SKM-1 treated with dmso at 0.1 percent for 144 hours (cell line): ENCODE results near the gene KLHL22.
"Not testable (repeated sequence)": the region's sequence is repeated elsewhere in the genome, so short reads cannot be mapped to it uniquely, and the experiment has no call there.

Experiments
- DNase-seq: peaks from one replicate; lab custom pipeline; 2025; ENCODE audit not compliant: unreplicated experiment; lab: John Stamatoyannopoulos, UW

Gene KLHL22

DNA sequence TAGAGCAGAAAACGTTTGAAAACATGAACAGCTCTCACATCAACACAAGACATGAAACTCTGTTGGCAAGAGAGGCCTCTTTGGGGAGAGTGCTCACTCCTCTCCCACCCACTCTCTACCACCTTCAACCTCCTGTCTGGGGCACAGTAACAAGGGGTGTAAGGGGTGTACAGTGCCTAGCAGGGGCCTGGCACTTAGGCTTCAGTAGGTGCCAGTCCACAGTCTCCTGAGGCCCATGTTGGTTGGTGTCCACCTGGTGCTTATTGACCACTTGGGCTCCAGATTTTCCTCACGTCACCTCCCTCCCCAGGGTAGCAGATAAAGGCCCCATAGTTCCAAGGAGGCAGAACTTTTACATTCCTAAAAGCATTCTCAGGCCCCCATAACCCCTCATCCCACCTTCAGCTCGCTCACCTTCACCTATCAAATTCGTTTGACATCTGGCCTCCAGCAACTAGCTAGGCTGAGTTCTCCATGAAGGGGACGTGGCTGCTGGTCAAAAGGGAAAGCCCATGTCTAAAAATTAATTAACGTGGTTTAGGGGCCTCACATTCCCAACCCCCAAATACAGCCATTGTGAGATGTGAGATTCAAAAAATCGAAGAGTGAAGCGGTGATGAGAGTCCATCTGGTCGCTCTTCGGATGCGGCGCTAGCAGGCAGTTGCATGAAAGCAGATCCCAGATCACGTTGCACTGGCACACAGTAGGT, 11.1 kb upstream of the KLHL22 start:
- no peak for DNase-seq

DNA sequence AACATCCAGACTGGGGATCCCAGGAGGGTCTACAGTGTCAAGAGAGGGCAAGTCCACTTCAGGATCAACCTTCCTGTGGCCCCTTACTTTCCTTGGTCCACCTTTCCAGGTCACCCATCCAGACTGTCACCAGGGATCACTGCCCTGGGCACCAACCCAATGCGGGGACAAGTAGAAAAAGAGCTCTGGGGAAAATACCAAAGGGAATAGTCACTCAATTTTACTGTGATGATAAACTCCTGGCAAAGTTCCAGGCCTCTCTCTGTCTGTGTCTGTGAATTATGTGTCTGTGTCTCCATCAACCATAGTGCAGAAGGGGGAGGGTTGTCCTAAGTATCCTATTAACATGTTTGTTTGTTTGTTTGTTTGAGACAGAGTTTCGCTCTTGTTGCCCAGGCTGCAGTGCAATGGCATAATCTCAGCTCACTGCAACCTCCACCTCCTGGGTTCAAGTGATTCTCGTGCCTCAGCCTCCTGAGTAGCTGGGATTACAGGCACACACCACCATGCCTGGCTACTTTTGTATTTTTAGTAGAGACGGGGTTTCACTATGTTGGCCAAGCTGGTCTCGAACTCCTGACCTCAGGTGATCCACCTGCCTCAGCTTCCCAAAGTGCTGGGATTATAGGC, 8.8 kb upstream of the KLHL22 start:
- not testable (repeated sequence) for DNase-seq

DNA sequence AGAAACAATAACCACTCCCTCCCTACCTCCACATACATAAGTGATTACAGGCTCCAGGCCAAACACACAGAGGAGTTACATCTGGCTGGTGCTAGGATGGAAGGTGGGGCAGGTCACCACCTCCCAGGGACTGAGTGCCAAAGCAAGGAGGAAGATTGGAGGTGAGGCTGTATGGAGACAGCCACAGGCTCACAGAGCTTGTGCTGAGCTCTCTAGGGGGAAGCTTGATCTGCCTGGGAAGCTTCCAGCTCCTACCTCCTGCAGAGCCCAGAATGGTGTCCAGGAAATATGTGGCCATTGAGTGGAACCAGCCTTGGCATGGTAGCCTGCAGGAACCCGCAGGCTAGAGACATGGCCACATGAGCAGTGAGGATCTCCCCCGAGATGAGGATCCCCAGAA, 8.2 kb upstream of the KLHL22 start:
- no peak for DNase-seq

DNA sequence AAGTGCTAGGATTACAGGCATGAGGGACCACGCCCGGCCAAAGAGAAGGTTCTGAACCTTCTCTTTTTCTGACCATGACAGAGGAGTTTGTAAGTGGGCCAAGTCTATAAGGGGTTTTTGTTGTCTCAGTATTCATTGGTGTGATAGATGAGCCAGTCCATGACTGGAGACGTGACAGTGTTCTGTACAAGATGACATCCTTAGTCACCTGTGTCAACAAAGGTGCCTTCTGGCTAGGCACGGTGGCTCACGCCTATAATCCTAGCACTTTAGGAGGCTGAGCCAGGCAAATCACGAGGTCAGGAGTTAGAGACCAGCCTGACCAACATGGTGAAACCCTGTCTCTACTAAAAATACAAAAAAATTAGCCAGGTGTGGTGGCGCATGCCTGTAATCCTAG, 4.2 kb upstream of the KLHL22 start:
- DNase-seq = no peak

DNA sequence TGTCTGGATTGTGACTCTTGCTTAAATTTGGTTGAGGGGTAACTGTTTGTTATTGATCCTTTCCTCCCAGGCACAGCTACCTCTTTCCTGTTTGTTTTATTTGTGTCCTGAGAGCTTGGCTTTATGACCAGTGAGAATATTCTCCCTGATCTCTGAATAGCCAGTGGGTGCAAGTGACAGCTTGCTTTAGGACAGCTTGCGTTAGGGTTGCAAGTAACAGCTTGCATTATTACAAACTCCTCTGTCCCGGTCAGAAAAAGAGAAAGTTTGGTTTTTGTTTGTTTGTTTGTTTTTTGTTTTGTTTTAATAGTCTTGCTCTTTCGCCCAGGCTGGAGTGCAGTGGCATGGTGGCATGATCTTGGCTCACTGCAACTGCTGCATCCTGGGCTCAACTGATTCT, 3.3 kb upstream of the KLHL22 start:
- DNase-seq = no peak

DNA sequence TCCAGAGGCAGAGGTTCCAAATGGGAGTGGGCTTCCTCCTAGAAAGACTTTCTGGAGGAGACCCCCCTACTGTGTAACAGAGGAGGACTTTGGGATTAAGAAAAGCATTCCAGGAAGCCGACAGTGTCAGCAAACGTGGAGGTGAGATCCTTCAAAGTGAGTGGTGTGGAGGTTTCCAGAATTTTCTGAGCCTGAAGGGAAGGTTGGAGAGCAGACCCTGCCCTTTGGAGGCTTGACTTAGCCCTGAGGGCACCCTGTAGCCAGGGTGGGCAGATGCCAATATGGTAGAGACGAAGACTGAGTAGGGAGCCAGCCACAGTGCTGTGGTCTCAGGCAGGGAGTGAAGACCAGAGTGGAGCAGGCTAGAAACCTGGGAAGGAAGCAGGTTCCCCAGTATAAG, 1.8 kb upstream of the KLHL22 start:
- DNase-seq = no peak

DNA sequence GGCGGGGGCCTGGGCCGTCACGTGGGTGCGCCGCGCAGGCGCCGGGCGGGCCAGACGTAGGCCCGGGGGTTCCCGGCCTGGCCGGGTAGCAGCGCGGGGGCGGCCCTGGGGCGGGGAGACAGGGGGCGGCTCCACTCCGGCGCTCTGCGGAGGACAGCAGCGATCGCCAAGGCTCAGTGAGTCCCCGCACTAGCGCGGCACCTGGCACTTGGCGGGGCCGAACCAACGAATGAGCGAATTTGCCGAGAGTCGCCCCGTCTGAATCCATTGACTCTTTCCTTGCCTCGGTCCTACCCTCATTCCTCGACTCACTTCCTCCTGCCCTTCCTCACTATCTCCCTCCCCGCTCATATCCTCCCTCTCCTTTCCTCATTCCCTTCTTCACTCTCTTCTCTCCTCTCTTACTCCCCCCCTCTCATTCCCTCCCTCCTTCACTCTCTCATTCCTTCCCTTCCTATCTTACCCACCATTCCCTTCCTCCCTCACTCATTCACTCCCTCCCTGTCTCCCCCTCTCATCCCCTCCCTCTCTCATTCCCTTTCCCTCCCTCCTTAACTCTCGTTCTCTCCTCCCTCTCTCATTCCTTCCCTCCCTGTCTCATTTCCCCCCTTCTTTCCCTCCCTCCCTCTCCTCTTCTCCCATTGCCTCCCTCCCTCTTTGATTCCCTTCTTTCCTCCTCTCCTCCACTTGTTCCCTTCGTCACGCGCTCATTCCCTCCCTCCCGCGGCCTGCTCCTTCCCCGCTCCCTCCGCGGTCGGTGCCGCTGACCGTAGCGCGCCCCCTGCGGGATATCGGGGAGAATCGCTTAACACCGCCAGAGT, 476 bp upstream of the KLHL22 start:
- peak; percentile 100 for DNase-seq

DNA sequence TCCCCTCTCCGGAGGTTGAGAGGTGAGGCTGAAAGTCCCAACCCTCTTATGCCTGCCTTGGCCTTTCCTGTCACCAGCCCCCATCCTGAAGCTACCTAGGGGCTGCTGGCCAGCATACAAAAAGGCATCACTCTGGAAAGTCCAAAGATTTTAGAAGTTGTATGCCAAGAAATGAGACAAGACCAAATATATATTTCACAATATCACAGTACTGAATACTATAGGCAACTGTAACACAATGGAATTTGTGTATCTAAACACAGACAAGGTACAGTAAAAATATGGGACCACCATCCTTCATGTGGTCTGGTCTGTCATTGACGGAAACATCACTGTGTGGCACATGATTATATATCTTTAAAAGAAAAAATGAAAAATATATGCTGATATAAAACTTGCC, 4.2 kb downstream of the KLHL22 start:
- DNase-seq = no peak

DNA sequence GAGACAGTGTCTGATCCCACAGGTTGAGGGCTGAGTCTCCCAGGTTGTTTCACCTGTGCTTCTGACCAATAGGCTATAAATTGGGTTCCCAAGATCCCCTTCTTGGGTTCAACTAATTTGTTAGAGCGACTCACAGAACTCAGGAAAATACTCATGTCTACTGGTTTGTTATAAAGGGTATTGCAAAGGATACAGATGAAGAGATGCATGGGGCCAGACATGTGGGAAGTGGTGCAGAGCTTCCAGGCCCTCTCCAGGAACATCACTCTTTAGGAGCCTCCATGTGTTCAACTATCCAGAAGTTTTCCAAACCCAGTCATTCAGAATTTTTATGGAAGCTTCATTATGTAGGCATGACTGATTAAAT, 4.7 kb downstream of the KLHL22 start:
- DNase-seq = no peak

DNA sequence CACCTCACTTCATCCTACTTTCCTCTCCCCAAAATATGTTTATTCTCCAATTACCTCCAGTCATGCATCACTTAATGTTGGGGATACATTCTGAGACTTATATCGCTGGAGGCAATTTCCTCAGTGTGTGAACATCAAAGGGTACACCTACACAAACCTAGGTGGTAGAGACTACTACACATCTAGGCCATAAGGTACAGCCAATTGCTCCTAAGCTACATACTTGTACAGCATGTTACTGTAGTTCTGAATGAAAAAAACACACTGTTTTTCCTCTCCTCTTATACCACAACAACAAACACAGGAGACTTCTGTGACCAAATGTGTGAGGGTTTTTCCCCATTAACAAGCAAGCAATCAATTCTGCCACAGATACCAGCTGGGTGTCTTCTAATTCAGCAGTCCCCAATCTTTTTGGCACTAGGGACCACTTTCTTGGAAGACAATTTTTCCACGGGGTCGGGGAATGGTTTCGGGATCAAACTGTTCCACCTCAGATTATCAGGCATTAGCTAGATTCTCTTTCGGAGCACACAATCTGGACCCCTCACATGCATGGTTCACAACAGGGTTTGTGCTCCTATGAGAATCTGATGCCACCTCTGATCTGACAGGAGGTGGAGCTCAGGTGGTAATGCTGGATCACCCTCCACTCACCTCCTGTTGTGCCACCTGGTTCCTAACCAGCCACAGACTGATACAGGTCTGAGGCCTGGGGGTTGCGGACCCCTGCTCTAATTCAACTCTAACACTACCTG, 5.2 kb downstream of the KLHL22 start:
- DNase-seq = no peak

DNA sequence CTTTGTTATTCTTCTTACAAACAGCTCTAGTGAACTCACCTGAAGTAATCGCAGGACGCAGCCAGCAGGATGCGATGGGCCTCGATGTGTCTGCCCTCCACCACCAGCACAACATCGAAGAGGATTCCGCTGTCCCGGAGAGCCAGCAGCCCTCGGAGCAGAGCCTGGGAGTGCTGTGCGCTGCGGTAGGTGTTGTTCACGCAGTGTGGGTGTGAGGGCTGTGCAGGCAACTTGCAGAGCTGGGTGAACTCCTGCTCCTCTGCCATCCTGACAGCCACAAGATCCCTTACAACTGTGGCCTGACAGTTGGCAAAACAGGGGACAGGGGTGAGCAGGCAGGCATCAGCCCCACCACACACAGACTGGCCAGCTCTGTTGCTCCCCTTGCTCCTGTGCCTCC, 6.6 kb downstream of the KLHL22 start:
- no peak for DNase-seq

DNA sequence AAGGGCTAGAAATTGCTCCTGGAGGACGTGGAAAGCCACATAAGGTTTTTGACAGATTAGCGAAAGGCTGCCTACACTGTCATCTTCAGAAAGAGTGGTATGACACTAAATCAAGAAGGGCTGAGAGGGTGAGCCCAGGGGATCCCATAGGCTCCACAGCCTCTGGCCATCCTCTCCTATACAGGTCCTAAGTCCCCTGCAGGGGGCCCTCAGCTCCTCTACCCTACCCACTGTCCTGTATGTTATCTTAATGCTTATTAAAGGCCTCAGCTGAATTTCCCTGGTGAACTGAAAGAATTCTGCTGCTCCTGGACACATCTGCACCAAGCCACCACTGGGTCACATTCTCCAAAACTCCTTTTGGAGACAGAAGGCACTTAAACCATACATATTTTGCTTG, 7.9 kb downstream of the KLHL22 start:
- no peak for DNase-seq

DNA sequence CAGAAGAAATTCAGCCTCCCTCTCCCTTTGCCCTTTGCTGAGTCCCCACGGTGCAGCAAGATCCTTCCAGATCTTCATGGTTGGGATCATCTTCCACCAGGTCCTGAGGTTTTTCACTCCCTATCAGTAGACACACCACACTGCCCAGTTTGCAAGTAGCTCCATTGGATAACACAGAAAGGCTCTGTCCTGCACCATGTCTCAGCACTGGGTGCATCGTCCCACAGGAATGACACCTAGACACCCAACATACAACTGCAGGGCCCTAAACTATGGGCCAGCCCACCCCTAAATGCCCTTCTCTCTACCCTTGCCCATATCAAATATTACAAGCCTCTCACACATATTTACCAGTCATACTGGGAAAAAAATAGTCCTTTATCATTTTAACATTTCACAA, 9.4 kb downstream of the KLHL22 start:
- no peak for DNase-seq

DNA sequence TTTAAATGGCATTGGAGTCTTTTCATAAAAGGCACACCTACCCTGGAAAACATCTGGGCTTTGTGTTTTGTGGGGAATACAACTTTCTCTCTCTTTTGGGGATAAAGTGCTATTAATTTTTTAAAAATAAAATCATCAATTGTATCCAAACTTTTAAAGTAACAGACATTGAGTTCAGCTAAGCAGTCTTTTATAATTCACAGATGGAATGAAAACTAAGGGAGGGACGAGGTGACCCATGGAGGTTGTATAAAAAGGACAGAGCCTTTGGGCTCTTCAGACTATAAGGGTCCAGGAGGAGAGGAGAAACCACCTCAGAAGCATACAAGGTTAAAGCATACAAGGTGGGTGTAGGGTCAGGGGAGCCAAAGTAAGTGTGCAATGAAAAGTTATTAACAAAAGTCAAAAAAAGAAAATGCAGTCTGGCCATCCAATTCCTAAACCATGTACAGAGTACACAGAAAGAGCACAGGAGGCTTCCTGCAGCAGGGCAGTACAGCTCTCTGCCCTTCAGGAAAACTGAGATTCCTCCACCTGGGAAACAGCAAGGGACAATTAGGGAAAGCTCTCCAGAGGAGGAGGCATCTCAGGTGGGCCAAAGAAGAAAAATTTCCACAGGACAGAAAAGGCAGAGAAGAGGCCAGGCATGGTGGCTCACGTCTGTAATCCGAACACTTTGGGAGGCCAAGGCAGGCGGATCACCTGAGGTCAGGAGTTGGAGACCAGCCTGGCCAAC, 10.5 kb downstream of the KLHL22 start:
- DNase-seq = no peak

DNA sequence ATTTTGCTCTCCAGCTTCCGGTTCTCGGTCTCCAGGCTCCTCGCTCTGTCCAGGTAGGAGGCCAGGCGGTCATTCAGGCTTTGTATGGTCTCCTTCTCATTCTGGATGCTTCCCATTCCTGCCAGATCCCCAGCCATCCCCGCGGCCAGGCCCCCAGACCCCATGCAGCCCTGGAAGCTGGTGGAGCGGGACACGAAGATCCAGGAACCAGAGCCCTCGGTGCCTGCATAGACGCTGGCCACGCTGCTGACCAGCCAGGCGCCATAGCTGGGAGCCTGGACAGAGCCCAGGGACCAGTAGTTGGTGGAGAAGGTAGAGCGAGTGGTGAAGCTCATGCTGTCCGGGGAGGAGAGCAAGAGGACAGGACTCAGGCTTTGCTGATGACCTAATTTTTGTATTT, 11.8 kb downstream of the KLHL22 start:
- DNase-seq = no peak

DNA sequence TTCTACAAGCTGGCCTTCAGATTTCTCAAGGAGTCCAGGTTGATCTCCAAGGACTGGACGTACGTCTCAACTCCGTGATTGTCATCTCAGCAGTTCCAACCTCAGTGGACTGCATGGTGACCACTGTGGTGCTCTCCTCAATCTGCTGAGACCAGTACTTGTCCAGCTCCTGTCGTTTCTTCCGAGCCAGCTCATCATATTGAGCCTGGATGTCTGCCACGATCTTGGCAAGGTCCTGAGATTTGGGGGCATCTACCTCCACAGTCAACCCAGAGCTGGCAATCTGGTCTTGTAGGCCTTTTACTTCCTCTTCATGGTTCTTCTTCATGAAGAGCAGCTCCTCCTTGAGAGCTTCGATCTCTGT, 12.5 kb downstream of the KLHL22 start:
- not testable (repeated sequence) for DNase-seq

DNA sequence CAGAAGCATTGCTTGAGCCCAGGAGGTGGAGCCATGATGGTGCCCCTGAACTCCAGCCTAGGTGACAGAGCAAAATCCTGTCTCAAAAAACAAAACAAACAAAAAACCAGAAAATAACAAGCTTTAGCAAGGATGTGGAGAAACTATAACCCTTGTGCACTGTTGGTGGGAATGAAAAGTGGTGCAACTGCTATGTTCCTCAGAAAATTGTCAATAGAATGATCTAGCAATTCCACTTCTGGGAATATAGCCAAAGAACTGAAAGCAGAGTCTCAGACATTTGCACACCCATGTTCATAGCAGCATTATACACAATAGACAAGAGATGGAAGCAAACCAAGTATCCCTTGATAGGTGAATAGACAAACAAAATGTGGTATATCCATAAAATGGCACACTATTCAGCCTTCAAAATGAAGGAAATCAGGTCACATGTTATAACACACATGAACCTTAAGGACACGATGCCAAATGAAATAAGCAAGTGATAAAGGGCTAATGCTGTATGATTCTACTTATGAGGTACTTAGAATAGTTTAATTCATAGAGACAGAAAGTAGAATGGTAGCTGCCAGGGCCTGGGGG, 15.9 kb downstream of the KLHL22 start:
- DNase-seq = no peak

DNA sequence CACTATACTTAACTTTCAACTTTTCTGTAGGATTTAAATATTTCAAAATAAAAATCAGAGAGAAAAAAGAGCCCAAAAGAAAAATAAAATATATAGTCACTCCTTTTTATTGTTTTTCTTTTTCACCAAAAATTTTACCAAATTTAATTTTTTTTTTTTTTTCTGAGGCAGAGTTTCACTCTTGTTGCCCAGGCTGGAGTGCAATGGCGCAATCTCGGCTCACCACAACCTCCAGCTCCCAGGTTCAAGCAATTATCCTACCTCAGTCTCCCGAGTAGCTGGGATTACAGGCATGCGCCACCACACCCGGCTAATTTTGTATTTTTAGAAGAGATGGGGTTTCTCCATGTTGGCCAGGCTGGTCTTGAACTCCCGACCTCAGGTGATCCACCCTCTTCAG, 17.5 kb downstream of the KLHL22 start:
- DNase-seq = not testable (repeated sequence)

DNA sequence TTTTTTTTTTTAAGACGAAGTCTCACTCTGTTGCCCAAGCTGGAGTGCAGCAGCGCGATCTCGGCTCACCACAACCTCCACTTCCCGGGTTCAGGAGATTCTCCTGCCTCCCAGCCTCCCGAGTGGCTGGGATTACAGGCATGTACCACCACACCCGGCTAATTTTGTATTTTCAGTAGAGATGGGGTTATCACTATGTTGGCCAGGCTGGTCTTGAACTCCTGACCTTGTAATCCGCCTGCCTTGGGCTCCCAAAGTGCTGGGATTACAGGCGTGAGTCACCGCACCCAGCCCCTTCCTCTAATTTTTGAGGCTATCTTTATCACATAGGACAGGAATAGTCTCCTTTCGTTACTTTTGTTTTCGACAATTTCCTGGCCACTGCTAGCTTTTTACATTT, 20.0 kb downstream of the KLHL22 start:
- not testable (repeated sequence) for DNase-seq

DNA sequence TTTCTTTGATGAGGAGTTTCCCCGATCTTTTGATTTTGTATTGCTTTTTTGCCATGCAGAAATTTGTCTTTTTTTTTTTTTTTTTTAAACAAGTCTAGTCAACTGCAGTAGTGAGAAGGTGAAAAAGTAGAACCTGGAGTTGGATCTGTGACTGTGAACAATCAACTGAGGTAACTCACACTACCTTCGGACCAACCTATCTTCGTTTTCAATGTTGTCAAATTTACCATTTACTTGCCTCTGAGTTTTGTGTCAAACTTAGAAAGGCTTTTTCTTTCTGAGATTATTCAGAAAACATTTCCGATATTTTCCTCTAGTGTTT, 20.5 kb downstream of the KLHL22 start:
- DNase-seq = no peak
